OCI-LY7 (cell line): ENCODE data around the gene SLC25A13. TPM values are rescaled to one million over a fixed set of nuclear protein-coding genes. Genes with fewer than 3 reads are reported as not detected.
"Not testable (repeated sequence)": the region's sequence is repeated elsewhere in the genome, so short reads cannot be mapped to it uniquely, and the experiment has no call there.

Experiments
- BruUV-seq: library from RNA; stranded (reverse); fragments of 400-500 nt; replicated peaks from 2 replicates; lab custom pipeline; 2021; lab: Mats Ljungman, UMichigan
- CTCF ChIA-PET: fragments of 300-600 bp; sonication (Branson Sonifier 250); formaldehyde crosslinking; loops from one replicate; lab custom pipeline; 2022; ENCODE audit warnings: antibody characterized with exemption; ENCODE audit not compliant: unreplicated experiment; lab: Charles Lee
- POLR2A ChIA-PET: fragments of 300-600 bp; sonication (Branson Sonifier 250); formaldehyde crosslinking; loops from one replicate; lab custom pipeline; 2022; ENCODE audit warnings: antibody characterized with exemption; lab: Charles Lee
- DNase-seq: peaks from one replicate; pipeline ENCODE4 v3.0.0-alpha.2; 2015; ENCODE audit warnings: low spot score
- H2AFZ ChIP-seq: fragments of 200-600 bp; sonication (generic), shearing (Covaris generic); 2 replicates; pipeline ENCODE4 v1.6.1; 2014; ENCODE audit warnings: mild to moderate bottlenecking, antibody characterized with exemption, low read length, moderate library complexity
- H3K27ac ChIP-seq: fragments of 200-600 bp; sonication (generic); 2 replicates; pipeline ENCODE4 v1.5.1; 2014; ENCODE audit warnings: mixed run types, low read depth, mild to moderate bottlenecking, moderate library complexity, low read length, inconsistent platforms; ENCODE audit not compliant: poor library complexity, severe bottlenecking
- H3K36me3 ChIP-seq: fragments of 200-600 bp; sonication (generic); 2 replicates; pipeline ENCODE4 v1.6.1; 2014; ENCODE audit warnings: mild to moderate bottlenecking, antibody characterized with exemption, low read length, moderate library complexity, mixed read lengths; ENCODE audit not compliant: insufficient read depth
- H3K4me1 ChIP-seq: fragments of 200-600 bp; sonication (generic); 2 replicates; pipeline ENCODE4 v1.5.1; 2014; ENCODE audit warnings: mild to moderate bottlenecking, low read length; ENCODE audit not compliant: insufficient read depth, poor library complexity, severe bottlenecking
- H3K4me2 ChIP-seq: fragments of 200-600 bp; sonication (generic); 2 replicates; pipeline ENCODE4 v1.6.1; 2014; ENCODE audit warnings: mild to moderate bottlenecking, low read length
- H3K4me3 ChIP-seq: fragments of 200-600 bp; sonication (generic); 2 replicates; pipeline ENCODE4 v1.5.1; 2014; ENCODE audit warnings: mild to moderate bottlenecking, low read depth, low read length; ENCODE audit not compliant: poor library complexity, severe bottlenecking
- H3K79me2 ChIP-seq: fragments of 200-600 bp; sonication (generic); 2 replicates; pipeline ENCODE4 v1.6.1; 2016; ENCODE audit warnings: low read depth, mild to moderate bottlenecking, low read length, moderate library complexity, mixed read lengths; ENCODE audit not compliant: insufficient read depth
- H3K9me2 ChIP-seq: fragments of 200-600 bp; sonication (generic); 2 replicates; pipeline ENCODE4 v1.6.1; 2016; ENCODE audit warnings: mild to moderate bottlenecking, low read length, mixed read lengths; ENCODE audit not compliant: insufficient read depth
- H3K9me3 ChIP-seq: fragments of 200-600 bp; sonication (generic); 2 replicates; pipeline ENCODE4 v1.6.1; 2014; ENCODE audit warnings: mild to moderate bottlenecking, mixed run types, low read length, mixed read lengths
- H4K20me1 ChIP-seq: fragments of 200-600 bp; sonication (generic); 2 replicates; pipeline ENCODE4 v1.6.1; 2014; ENCODE audit warnings: mild to moderate bottlenecking, antibody characterized with exemption, low read length, moderate library complexity, mixed read lengths; ENCODE audit not compliant: insufficient read depth
- CTCF ChIP-seq: fragments of 200-600 bp; sonication (generic); conservative IDR thresholded peaks from 2 replicates; pipeline ENCODE4 v1.5.1; 2014; ENCODE audit warnings: mild to moderate bottlenecking, antibody characterized with exemption, low read length, moderate library complexity, mixed read lengths
- EZH2phosphoT487 ChIP-seq: fragments of 200-600 bp; sonication (generic); IDR thresholded peaks from 2 replicates; pipeline ENCODE4 v1.6.1; 2018; ENCODE audit warnings: low read depth, borderline replicate concordance, mild to moderate bottlenecking, mixed run types, antibody characterized with exemption, low read length, moderate library complexity, mixed read lengths
- intact Hi-C: fragments of 100-400 bp; cut with micrococcal nuclease; formaldehyde crosslinking; loops from one replicate; pipeline ENCODE4 v1.10.0; 2022; ENCODE audit not compliant: unreplicated experiment
- total RNA-seq, 2 experiments: library from RNA; depleted of rRNA in 1 of 2; stranded (reverse); fragments of >200 nt in 1 of 2; shearing (Covaris generic) in 1 of 2; gene quantifications; 2 replicates each; pipeline ENCODE4 v1.2.3, GENCODE V29; 2014 to 2022

SLC25A13 gene
- total RNA-seq, 2 experiments from 2014 or later = 0.63 TPM; not detected in 1

- Histone ChIP-seq H2AFZ (no peak overlapping the region), H3K9me2 (no peaks in the 10 kb centered on the region), H3K27ac (no peak overlapping the region), H3K9me3 (no peaks in the 10 kb centered on the region), H3K4me3 (no peak overlapping the region), H3K4me1 (no peaks in the 10 kb centered on the region), H4K20me1 (no peaks in the 10 kb centered on the region), H3K79me2 (no peaks in the 10 kb centered on the region), H3K36me3 (no peaks in the 10 kb centered on the region), H3K4me2 (no peak overlapping the region)
- CTCF ChIA-PET = no interaction called here
- intact Hi-C loops = no loop called here
- POLR2A ChIA-PET = no interaction called here
- TF ChIP-seq CTCF (no peak), EZH2phosphoT487 (no peak)
- no peak for DNase-seq
- no TSS peak for BruUV-seq
These were observed 164.0 kb downstream of the SLC25A13 start for GRCh38 chr7:96157856-96158255.

- H3K9me3 ChIP-seq, H3K9me2 ChIP-seq, BruUV-seq, H3K4me3 ChIP-seq, H3K4me1 ChIP-seq, H4K20me1 ChIP-seq, H3K27ac ChIP-seq, CTCF ChIA-PET, DNase-seq, H3K36me3 ChIP-seq, intact Hi-C loops, H2AFZ ChIP-seq, H3K4me2 ChIP-seq, H3K79me2 ChIP-seq: not testable (repeated sequence)
- POLR2A ChIA-PET = interaction anchor here (0.9 kb wide), 1 partner anchor 11 kb away, joined by 5 read pairs; no protein-coding TSS in a partner anchor
These were observed 167.4 kb downstream of the SLC25A13 start for GRCh38 chr7:96154506-96154905.

DNA sequence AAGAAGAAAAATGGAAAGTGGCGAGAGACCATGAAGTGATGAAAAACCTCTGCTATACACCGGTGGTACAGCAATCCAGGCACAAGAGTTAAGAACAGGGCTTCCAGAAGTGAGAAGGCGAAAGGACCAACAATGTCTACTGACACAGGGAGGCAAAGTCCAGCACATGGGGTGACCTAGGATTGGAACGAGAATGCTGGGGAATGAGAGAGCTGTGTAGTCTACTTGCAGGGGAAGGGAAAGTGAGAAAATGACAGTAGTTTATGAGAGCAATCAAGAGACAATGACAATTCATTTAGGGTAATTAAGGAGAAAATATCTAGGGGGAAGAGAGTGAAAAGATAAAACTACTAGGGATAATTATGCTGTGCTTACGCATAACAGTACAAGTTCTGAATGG, 169.2 kb downstream of the SLC25A13 start:
- Histone ChIP-seq H3K4me1 (no peaks in the 10 kb centered on the region), H3K79me2 (no peaks in the 10 kb centered on the region), H3K9me3 (no peaks in the 10 kb centered on the region), H3K4me2 (no peak overlapping the region), H4K20me1 (no peaks in the 10 kb centered on the region), H3K36me3 (no peaks in the 10 kb centered on the region), H3K27ac (no peak overlapping the region), H3K9me2 (no peaks in the 10 kb centered on the region), H2AFZ (no peak overlapping the region), H3K4me3 (no peak overlapping the region)
- ChIA-PET POLR2A (interaction anchor here (1.0 kb wide), 1 partner anchor 9 kb away, joined by 3 read pairs; no protein-coding TSS in a partner anchor), CTCF (no interaction called here)
- no peak for DNase-seq
- intact Hi-C loops = no loop called here
- TF ChIP-seq EZH2phosphoT487 (no peak), CTCF (no peak)
- no TSS peak for BruUV-seq
